ENCODE results near the gene PDP2.
"Not testable (repeated sequence)": the region's sequence is repeated elsewhere in the genome, so short reads cannot be mapped to it uniquely, and the experiment has no call there.

PDP2 gene

GRCh38 chr16:66888647-66889615 lies 8.6 kb downstream of the PDP2 start:
- no peak for DNase-seq

GRCh38 chr16:66889622-66890021 lies 9.3 kb downstream of the PDP2 start:
- DNase-seq: no peak

GRCh38 chr16:66890799-66891198 lies 10.5 kb downstream of the PDP2 start:
- DNase-seq: no peak

- DNase-seq: no peak
Measured at GRCh38 chr16:66891360-66891759, 11.0 kb downstream of the PDP2 start.

- DNase-seq: no peak
Measured at GRCh38 chr16:66891797-66892196, 11.5 kb downstream of the PDP2 start.

DNA sequence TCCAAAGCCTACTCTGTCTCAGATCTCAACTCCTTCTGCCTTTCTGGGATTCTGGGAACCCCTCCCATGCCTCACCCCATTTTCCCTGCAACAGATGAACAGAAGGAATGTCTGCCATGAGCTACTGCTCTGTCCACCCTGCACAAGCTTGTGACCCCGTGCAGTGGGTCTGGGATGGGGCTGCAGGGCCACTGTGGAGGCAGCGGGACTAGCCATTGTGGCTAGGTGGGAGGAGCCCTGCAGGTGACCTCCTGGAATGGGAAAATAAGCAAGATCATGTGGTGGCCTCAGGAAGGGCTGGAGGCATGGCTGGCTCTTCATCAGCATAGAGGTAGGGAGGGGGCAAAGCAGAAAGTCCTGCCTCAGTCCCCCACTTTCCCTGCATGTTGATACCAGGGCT lies 13.7 kb downstream of the PDP2 start:
- no peak for DNase-seq

DNA sequence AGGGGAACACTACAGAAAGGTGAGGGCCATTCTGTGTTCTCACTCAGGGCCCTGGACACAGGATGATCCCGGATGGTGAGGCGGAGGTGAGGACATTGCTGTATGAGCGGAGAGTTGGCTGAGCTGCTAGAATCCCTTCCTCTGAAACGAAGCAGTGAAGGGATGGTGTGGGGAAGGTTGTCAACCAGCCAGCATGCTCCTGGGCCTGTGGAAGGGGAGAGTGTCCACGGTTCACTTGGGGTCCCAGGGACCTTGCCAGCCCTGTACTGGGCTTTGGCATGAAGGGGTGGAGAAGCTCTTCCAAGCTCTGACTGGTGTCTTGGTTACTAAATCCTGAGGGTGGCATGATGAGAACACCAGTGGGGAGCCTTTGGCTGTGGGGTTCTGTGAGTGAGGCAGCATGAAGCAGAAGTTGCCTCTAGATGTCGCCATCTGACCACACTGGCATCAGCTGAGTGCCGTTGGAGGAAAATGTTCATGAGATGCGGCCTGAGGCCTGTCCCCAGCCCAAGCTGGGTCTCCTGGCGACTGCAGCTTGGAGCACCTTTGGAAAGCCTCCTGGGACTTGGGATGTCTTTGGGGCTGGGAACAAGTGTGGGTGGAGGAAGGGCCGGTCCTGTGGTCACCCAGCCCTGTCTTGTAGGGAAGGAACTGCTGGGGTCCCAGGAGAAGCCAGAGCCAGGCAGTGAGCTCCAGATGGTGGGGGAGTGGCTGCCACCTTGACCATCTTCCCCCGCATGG lies 14.8 kb downstream of the PDP2 start:
- DNase-seq: peak; percentile 68

DNA sequence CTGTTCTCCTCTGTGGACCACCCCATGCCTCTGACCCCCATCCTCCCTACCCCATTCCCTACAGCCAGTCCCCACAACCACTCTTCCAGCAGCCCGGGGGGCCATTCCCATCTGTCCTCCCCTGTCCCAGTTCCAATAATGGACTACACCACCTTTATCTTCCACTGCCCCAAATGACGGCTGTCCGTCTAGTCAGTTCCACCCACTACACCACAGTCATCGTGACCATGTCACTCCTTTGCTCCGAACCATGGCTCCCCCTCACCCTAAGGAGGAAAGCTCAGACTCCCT lies 15.3 kb downstream of the PDP2 start:
- no peak for DNase-seq

DNA sequence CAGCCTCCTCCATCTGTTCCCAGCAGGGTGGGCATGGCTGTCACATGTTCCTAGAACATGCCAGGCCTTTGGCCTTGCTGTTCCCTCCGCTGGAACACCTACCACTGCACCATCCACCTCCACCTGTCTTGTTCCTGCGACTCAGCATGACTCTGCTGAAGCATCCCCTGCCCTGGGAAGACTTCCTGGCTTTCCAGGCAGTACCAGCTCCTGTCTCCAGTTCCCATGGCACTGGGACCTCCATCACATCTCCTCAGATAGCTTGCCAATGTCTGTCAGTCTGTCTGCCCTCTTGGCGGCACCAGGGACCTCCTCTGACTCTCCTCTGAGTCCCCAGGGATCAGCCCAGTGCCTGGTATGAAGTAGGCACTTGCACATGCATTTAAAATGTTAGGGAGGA lies 15.7 kb downstream of the PDP2 start:
- DNase-seq: no peak

GRCh38 chr16:66896682-66897081 lies 16.4 kb downstream of the PDP2 start:
- not testable (repeated sequence) for DNase-seq

- peak; percentile 52 for DNase-seq
Measured at GRCh38 chr16:66898207-66898606, 17.9 kb downstream of the PDP2 start.

DNA sequence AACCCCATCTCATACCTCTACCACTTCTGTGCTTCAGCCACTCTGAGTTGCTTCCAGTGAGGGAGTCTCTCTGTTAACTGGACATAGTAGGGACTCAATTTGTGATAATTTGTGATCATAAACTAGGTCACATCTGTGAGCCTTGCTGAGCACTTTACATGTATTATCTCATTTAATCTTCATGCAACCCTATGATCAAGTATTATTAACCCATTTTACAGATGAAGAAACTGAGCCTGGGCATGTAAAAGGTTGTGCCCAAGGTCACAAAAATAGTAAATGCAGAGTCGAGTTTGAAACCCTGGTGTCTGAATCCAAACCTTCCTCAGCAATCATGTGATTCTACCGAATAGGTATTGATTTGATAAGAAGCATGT lies 18.6 kb downstream of the PDP2 start:
- no peak for DNase-seq

GRCh38 chr16:66899310-66899944 lies 19.1 kb downstream of the PDP2 start:
- DNase-seq: no peak

GRCh38 chr16:66899945-66900710 lies 19.8 kb downstream of the PDP2 start:
- peak; percentile 72 for DNase-seq

- no peak for DNase-seq
Measured at GRCh38 chr16:66900721-66901441, 20.6 kb downstream of the PDP2 start.

DNA sequence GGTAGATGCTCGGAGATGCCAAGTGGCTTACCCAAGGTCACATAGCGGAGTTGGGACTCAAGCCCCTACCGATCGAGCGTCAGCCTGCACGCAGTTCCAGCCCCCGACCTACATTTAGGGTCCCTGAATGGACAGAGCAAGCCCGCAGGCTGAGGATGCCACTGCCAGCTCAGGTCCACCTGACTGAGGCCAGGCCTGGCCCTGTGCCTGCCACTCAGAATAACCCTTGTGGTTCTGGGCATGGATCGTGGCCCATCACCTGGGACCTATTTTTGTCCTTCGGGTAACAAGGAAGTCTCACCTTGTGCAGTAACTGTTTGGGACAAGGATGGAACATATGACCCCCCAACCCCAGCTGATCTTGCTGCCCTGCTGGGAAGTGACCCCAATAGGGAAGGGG lies 21.3 kb downstream of the PDP2 start:
- DNase-seq: no peak

DNA sequence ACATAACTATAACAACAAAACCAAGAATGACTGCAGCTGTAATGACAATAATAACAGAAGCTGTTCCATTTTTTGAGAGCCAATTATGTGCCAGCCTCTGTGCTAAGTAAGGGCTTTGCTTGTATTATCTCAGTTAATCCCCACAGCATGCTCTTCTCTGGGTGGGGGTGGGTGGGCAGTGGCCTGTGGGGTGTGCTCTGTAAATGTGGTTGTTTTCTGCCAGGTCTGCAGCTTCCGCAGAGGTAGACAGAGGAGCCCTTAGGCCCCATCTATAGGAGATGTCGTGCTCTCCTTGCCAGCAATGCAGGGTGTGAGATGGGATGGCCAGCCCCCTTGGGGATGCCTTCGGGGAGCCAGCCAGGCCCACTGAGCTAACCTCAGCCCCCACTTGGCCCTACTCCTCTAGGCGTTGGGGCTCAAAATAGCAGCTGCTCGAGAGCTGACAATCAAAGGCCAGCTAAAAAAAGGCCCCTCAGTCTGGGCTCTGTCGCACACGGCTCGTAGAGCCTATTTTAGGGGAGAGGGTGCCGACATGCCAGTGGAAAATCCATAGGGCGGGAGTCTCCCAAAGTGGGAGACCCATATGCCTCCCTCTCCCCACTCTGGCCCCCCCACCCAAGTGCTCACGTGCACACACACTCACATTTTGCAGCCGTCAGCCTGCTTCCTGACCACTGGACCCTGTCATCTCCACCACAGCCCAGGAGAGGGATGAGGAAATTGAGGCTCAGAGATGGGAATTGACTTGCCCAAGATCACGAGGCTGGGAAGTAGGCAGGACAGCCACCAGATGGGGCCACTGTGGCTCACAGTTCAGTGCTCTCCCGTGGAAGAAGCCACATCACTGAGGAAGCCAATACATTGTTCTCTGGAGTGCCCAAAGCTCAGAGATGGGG lies 22.6 kb downstream of the PDP2 start:
- DNase-seq: no peak

GRCh38 chr16:66903544-66904427 lies 23.5 kb downstream of the PDP2 start:
- no peak for DNase-seq

- DNase-seq: no peak
Measured at GRCh38 chr16:66904428-66904845, 24.1 kb downstream of the PDP2 start.

Measured in fibroblast of upper back skin (primary cell).